ENCODE data around the gene RDH11. TPM values are rescaled to one million over a fixed set of nuclear protein-coding genes. Genes with fewer than 3 reads are reported as not detected.

The RDH11 gene
- polyA plus RNA-seq, 3 donors: 64.9 to 70.7 (median 65.4) TPM

DNA sequence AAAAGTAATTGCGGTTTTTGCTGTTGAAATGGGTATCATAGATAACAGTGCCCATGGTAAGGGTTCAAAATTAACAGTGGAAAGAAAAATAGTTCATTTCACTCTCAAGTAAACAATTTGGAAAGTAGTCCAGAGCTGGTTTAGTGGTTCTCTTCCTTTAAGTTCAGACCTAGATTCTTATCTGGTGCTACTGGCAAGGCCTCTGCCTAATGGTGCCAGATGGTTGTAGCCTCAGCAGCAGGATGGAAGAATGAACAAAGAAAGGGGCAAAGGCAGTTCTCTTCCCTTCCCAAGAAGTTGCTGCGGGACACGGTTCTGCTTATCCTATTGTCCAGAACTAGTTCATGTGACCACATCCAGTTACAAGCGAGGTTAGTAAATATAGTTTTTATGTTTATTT lies 65.4 kb downstream of the RDH11 start:
- Mint-ChIP-seq H3K27me3 (ENCODE audit: low read depth in 3 of 3) (peaks cover 0 to 2% (median 0%) of the 10 kb centered on the region in 3 donors), H3K4me1 (no peaks in the 10 kb centered on the region), H3K4me3 (no peak overlapping the region), H3K9me3 (no peaks in the 10 kb centered on the region), H3K27ac (no peak overlapping the region), H3K36me3 (no peaks in the 10 kb centered on the region)
- Histone ChIP-seq H3K36me3 (replicated peaks in 1 of 2; ENCODE audit: control insufficient read depth in 1 of 2, insufficient read depth in 2 of 2, low read length in 2 of 2) (no peaks in the 10 kb centered on the region), H3K79me2 (ENCODE audit: insufficient read depth, low read length) (no peaks in the 10 kb centered on the region), H3K27ac (ENCODE audit: low read depth in 1 of 2, low read length in 2 of 2) (no peak overlapping the region), H3K9ac (ENCODE audit: insufficient read depth, low read length, poor library complexity, severe bottlenecking) (no peak overlapping the region), H2AFZ (ENCODE audit: insufficient read depth, low read depth, low read length, poor library complexity, severe bottlenecking) (no peak overlapping the region), H3K4me2 (replicated peaks; ENCODE audit: extremely low read depth, low read length, poor library complexity, severe bottlenecking) (no peak overlapping the region), H3K9me3 (replicated peaks in 1 of 2; ENCODE audit: control insufficient read depth in 1 of 2, insufficient read depth in 1 of 2, low read length in 2 of 2) (no peaks in the 10 kb centered on the region), H3K4me1 (ENCODE audit: control insufficient read depth in 1 of 2, insufficient read depth in 2 of 2, low read length in 2 of 2) (no peaks in the 10 kb centered on the region), H3K27me3 (ENCODE audit: control insufficient read depth in 2 of 2, insufficient read depth in 2 of 2, low read length in 2 of 2) (no peaks in the 10 kb centered on the region), H3K4me3 (replicated peaks in 1 of 3; ENCODE audit: low read depth in 2 of 3, low read length in 3 of 3) (no peak overlapping the region), H4K20me1 (ENCODE audit: insufficient read depth, low read length) (no peaks in the 10 kb centered on the region)
- intact Hi-C loops (cut with micrococcal nuclease): no loop called here
- TF ChIP-seq, protein P1, sequence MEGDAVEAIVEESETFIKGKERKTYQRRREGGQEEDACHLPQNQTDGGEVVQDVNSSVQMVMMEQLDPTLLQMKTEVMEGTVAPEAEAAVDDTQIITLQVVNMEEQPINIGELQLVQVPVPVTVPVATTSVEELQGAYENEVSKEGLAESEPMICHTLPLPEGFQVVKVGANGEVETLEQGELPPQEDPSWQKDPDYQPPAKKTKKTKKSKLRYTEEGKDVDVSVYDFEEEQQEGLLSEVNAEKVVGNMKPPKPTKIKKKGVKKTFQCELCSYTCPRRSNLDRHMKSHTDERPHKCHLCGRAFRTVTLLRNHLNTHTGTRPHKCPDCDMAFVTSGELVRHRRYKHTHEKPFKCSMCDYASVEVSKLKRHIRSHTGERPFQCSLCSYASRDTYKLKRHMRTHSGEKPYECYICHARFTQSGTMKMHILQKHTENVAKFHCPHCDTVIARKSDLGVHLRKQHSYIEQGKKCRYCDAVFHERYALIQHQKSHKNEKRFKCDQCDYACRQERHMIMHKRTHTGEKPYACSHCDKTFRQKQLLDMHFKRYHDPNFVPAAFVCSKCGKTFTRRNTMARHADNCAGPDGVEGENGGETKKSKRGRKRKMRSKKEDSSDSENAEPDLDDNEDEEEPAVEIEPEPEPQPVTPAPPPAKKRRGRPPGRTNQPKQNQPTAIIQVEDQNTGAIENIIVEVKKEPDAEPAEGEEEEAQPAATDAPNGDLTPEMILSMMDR (IDR thresholded peaks at IDR 0.05): no peak
- no peak for DNase-seq
- WGBS (ENCODE audit: insufficient coverage): no CpG with 5 or more reads among the region's 4 CpGs

DNA sequence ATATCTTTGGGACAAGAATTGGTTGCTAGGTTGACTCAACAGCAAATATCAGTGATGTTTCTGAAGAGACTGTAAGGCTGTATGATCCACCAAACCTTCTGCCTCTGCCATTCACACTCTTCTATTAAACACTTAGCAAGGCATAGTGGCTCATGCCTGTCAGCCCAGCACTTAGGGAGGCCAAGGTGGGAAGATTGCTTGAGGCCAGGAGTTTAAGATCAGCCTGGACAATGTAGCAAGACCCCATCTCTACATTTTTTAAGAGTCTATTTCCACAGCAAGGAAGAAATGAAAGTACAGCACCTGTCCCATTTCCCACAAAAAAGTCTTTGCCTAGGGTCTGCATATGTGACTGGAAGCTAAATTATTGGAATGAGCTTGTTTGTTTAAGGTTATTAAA lies 68.0 kb downstream of the RDH11 start:
- TF ChIP-seq, protein P1 (IDR thresholded peaks at IDR 0.05): no peak
- H3K9me3 ChIP-seq (replicated peaks in 1 of 2; ENCODE audit: control insufficient read depth in 1 of 2, insufficient read depth in 1 of 2, low read length in 2 of 2): no peaks in the 10 kb centered on the region
- no peak overlapping the region for H3K27ac ChIP-seq (ENCODE audit: low read depth in 1 of 2, low read length in 2 of 2)
- no peak overlapping the region for H3K4me3 Mint-ChIP-seq
- no peaks in the 10 kb centered on the region for H3K9me3 Mint-ChIP-seq
- peaks cover 6% of the 10 kb centered on the region for H3K4me1 Mint-ChIP-seq
- H3K79me2 ChIP-seq (ENCODE audit: insufficient read depth, low read length): no peaks in the 10 kb centered on the region
- intact Hi-C loops (cut with micrococcal nuclease): no loop called here
- no peak overlapping the region for H3K9ac ChIP-seq (ENCODE audit: insufficient read depth, low read length, poor library complexity, severe bottlenecking)
- H2AFZ ChIP-seq (ENCODE audit: insufficient read depth, low read depth, low read length, poor library complexity, severe bottlenecking): no peak overlapping the region
- H3K27ac Mint-ChIP-seq: no peak overlapping the region
- DNase-seq: no peak
- no peaks in the 10 kb centered on the region for H3K4me1 ChIP-seq (ENCODE audit: control insufficient read depth in 1 of 2, insufficient read depth in 2 of 2, low read length in 2 of 2)
- no peaks in the 10 kb centered on the region for H3K27me3 ChIP-seq (ENCODE audit: control insufficient read depth in 2 of 2, insufficient read depth in 2 of 2, low read length in 2 of 2)
- no peak overlapping the region for H3K4me2 ChIP-seq (replicated peaks; ENCODE audit: extremely low read depth, low read length, poor library complexity, severe bottlenecking)
- H3K4me3 ChIP-seq (replicated peaks in 1 of 3; ENCODE audit: low read depth in 2 of 3, low read length in 3 of 3): no peak overlapping the region
- H3K27me3 Mint-ChIP-seq (ENCODE audit: low read depth in 3 of 3): peaks cover 2 to 4% (median 4%) of the 10 kb centered on the region in 3 donors
- H4K20me1 ChIP-seq (ENCODE audit: insufficient read depth, low read length): no peaks in the 10 kb centered on the region
- no peaks in the 10 kb centered on the region for H3K36me3 Mint-ChIP-seq
- H3K36me3 ChIP-seq (replicated peaks in 1 of 2; ENCODE audit: control insufficient read depth in 1 of 2, insufficient read depth in 2 of 2, low read length in 2 of 2): no peaks in the 10 kb centered on the region

Small RNA genes lying within 50 kb of the gene (small RNA-seq; reads per million reads assigned to genes)
- gene AL049779.3 (ENCODE audit: insufficient read length, low read depth) (not detected), gene RN7SL369P (ENCODE audit: insufficient read length, low read depth) (not detected), gene RNA5SP386 (ENCODE audit: insufficient read length, low read depth) (not detected)

Other genes starting within 250 kb of the RDH11 start
- gene TMEM229B, start 207.0 kb downstream of the RDH11 start, polyA plus RNA-seq: 10 to 100 TPM; 10.2 to 18.7 (median 17.3) TPM
- gene PLEKHH1, start 162.5 kb downstream of the RDH11 start, polyA plus RNA-seq: under 1 TPM in 1 of 3 donors, not detected in 2; 0.23 TPM
- 10 to 100 TPM; 14.6 to 35.5 (median 18.0) TPM for gene PIGH, start 95.5 kb downstream of the RDH11 start, polyA plus RNA-seq
- gene ARG2, start 75.8 kb downstream of the RDH11 start, polyA plus RNA-seq: under 1 TPM; 0.13 to 0.46 (median 0.33) TPM
- gene VTI1B, start 21.1 kb downstream of the RDH11 start, polyA plus RNA-seq: 10 to 100 TPM; 31.3 to 84.7 (median 84.5) TPM
- gene RDH12, start 6.1 kb upstream of the RDH11 start, polyA plus RNA-seq: under 1 TPM in 1 of 3 donors, not detected in 2; 0.17 TPM
- gene ZFYVE26, start 120.8 kb upstream of the RDH11 start, polyA plus RNA-seq: 10 to 100 TPM in 1 of 3 donors, 1 to 10 TPM in 2; 1.0 to 17.6 (median 2.3) TPM
- 10 to 100 TPM in 1 of 3 donors, 1 to 10 TPM in 2; 3.6 to 11.6 (median 9.4) TPM for gene RAD51B, start 124.0 kb upstream of the RDH11 start, polyA plus RNA-seq